C4-2B (cell line): ENCODE measurements around the gene SPON1.

Source experiments
- ZFX ChIP-seq: fragments of 450-650 bp; IDR thresholded peaks from 2 replicates; pipeline ENCODE4 v1.6.1; 2017
- TF ChIP-seq, protein P1 (sequence below): fragments of 450-650 bp; conservative IDR thresholded peaks from 2 replicates; pipeline ENCODE4 v1.5.1; 2017; ENCODE audit warnings: mild to moderate bottlenecking

DNA sequence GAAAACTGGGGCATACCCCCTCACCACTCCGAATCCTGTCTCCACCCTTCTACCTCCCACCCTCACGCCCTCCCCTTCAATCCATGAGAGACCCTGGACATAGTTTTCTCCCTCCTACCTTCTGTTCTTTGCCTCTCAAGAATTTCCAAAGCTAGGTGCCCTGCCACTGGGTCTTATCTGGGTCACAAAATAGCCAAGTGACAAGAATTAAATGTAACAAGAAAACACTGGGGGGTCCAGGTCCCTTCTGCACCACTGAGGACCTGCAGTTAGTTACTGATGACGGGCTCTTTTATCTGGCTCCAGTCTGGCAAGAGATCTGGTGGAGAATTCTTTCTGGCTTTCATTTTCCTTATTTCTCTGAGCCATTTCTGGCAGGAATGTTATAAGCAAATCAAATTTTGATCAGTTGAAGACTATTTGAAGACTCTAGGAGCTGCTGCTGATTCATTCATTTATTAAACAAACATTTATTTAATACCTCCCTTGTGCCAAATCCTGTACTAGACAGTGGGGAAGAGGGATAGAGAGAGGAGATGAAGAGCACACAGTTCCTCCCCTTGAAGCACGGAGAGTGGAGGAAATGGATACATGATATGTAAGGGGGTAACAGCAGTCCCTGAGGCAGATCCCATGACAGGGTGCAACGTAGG is 261.2 kb downstream of the SPON1 start:
- TF ChIP-seq, protein P1, sequence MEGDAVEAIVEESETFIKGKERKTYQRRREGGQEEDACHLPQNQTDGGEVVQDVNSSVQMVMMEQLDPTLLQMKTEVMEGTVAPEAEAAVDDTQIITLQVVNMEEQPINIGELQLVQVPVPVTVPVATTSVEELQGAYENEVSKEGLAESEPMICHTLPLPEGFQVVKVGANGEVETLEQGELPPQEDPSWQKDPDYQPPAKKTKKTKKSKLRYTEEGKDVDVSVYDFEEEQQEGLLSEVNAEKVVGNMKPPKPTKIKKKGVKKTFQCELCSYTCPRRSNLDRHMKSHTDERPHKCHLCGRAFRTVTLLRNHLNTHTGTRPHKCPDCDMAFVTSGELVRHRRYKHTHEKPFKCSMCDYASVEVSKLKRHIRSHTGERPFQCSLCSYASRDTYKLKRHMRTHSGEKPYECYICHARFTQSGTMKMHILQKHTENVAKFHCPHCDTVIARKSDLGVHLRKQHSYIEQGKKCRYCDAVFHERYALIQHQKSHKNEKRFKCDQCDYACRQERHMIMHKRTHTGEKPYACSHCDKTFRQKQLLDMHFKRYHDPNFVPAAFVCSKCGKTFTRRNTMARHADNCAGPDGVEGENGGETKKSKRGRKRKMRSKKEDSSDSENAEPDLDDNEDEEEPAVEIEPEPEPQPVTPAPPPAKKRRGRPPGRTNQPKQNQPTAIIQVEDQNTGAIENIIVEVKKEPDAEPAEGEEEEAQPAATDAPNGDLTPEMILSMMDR = no peak
- no peak for TF ChIP-seq ZFX
